ENCODE results near the gene PEMT.

PEMT gene

GRCh38 chr17:17510456-17511292 is 80.8 kb downstream of the PEMT start:
- DNase-seq (ENCODE audit: low read depth) = no peak
- H3K4me3 ChIP-seq (ENCODE audit: low read depth, low read length) = no peak overlapping the region
- TF ChIP-seq CTCF (IDR thresholded peaks at IDR 0.05; ENCODE audit: insufficient read depth, low read depth, low read length, missing control alignments) = no peak

GRCh38 chr17:17509601-17510425 is 81.7 kb downstream of the PEMT start:
- no peak for DNase-seq (ENCODE audit: low read depth)
- H3K4me3 ChIP-seq (ENCODE audit: low read depth, low read length) = no peak overlapping the region
- no peak for TF ChIP-seq CTCF (IDR thresholded peaks at IDR 0.05; ENCODE audit: insufficient read depth, low read depth, low read length, missing control alignments)

GRCh38 chr17:17508646-17509591 is 82.6 kb downstream of the PEMT start:
- TF ChIP-seq CTCF (IDR thresholded peaks at IDR 0.05; ENCODE audit: insufficient read depth, low read depth, low read length, missing control alignments) = no peak
- no peak for DNase-seq (ENCODE audit: low read depth)
- H3K4me3 ChIP-seq (ENCODE audit: low read depth, low read length) = no peak overlapping the region

- DNase-seq (ENCODE audit: low read depth) = no peak
- no peak for TF ChIP-seq CTCF (IDR thresholded peaks at IDR 0.05; ENCODE audit: insufficient read depth, low read depth, low read length, missing control alignments)
- no peak overlapping the region for H3K4me3 ChIP-seq (ENCODE audit: low read depth, low read length)
Observed at GRCh38 chr17:17508019-17508535, 83.4 kb downstream of the PEMT start.

GRCh38 chr17:17507465-17508011 is 84.0 kb downstream of the PEMT start:
- no peak for TF ChIP-seq CTCF (IDR thresholded peaks at IDR 0.05; ENCODE audit: insufficient read depth, low read depth, low read length, missing control alignments)
- no peak for DNase-seq (ENCODE audit: low read depth)
- no peak overlapping the region for H3K4me3 ChIP-seq (ENCODE audit: low read depth, low read length)

GRCh38 chr17:17506893-17507464 is 84.5 kb downstream of the PEMT start:
- no peak for TF ChIP-seq CTCF (IDR thresholded peaks at IDR 0.05; ENCODE audit: insufficient read depth, low read depth, low read length, missing control alignments)
- no peak overlapping the region for H3K4me3 ChIP-seq (ENCODE audit: low read depth, low read length)
- no peak for DNase-seq (ENCODE audit: low read depth)

Data from GM12865 (cell line).